GM18519 (cell line): ENCODE measurements around the gene PCSK5.
"Not testable (repeated sequence)": the region's sequence is repeated elsewhere in the genome, so short reads cannot be mapped to it uniquely, and the experiment has no call there.

Source experiments
- ATAC-seq: cut with Tn5 transposase; IDR thresholded peaks from one replicate; pipeline ENCODE4 v1.9.1; 2021; ENCODE audit warnings: mild to moderate bottlenecking, moderate library complexity; ENCODE audit not compliant: unreplicated experiment, low FRiP score

PCSK5 gene

GRCh38 chr9:75889577-75889976 lies 896 bp upstream of the PCSK5 start:
- no peak for ATAC-seq

GRCh38 chr9:75889977-75890471 lies 449 bp upstream of the PCSK5 start:
- no peak for ATAC-seq

GRCh38 chr9:75891277-75891741 lies 836 bp downstream of the PCSK5 start:
- ATAC-seq: no peak

GRCh38 chr9:75891771-75892215 lies 1.3 kb downstream of the PCSK5 start:
- no peak for ATAC-seq

GRCh38 chr9:75892216-75892911 lies 1.9 kb downstream of the PCSK5 start:
- no peak for ATAC-seq

- ATAC-seq: no peak
Measured at GRCh38 chr9:75893106-75893505, 2.6 kb downstream of the PCSK5 start.

GRCh38 chr9:75894566-75894965 lies 4.1 kb downstream of the PCSK5 start:
- ATAC-seq: no peak

- ATAC-seq: no peak
Measured at GRCh38 chr9:75895112-75895511, 4.6 kb downstream of the PCSK5 start.

- ATAC-seq: no peak
Measured at GRCh38 chr9:75896193-75896592, 5.7 kb downstream of the PCSK5 start.

GRCh38 chr9:75900893-75901524 lies 10.5 kb downstream of the PCSK5 start:
- ATAC-seq: not testable (repeated sequence)

GRCh38 chr9:75903785-75904360 lies 13.4 kb downstream of the PCSK5 start:
- no peak for ATAC-seq

GRCh38 chr9:75904364-75904763 lies 13.9 kb downstream of the PCSK5 start:
- no peak for ATAC-seq

GRCh38 chr9:75906531-75906930 lies 16.1 kb downstream of the PCSK5 start:
- no peak for ATAC-seq

GRCh38 chr9:75907329-75907728 lies 16.9 kb downstream of the PCSK5 start:
- ATAC-seq: no peak

- ATAC-seq: no peak
Measured at GRCh38 chr9:75907923-75908322, 17.4 kb downstream of the PCSK5 start.

GRCh38 chr9:75909776-75910175 lies 19.3 kb downstream of the PCSK5 start:
- ATAC-seq: no peak

- ATAC-seq: no peak
Measured at GRCh38 chr9:75910731-75911130, 20.3 kb downstream of the PCSK5 start.

GRCh38 chr9:75911390-75911789 lies 20.9 kb downstream of the PCSK5 start:
- no peak for ATAC-seq

GRCh38 chr9:75912951-75913350 lies 22.5 kb downstream of the PCSK5 start:
- no peak for ATAC-seq

- no peak for ATAC-seq
Measured at GRCh38 chr9:75914002-75914401, 23.5 kb downstream of the PCSK5 start.

GRCh38 chr9:75914883-75915452 lies 24.5 kb downstream of the PCSK5 start:
- no peak for ATAC-seq
